Heart right ventricle (tissue), 16 donors: ENCODE data around the gene MED9. TPM values are rescaled to one million over a fixed set of nuclear protein-coding genes. Genes with fewer than 3 reads are reported as not detected.

Experiments
- ATAC-seq, 8 donors: fragments of 200-7000 bp; cut with Tn5 transposase; one replicate each; pipeline ENCODE4 v1.9.1; 2020; ENCODE audit warnings: mild to moderate bottlenecking in 8 of 8, moderate library complexity in 8 of 8, moderate number of reproducible peaks in 1 of 8
- DNase-seq, 2 donors: peaks; one replicate each; pipeline ENCODE4 v3.0.0-alpha.2; 2020
- H3K27ac ChIP-seq, 10 donors: fragments of 200-600 bp; sonication (generic) in 2 of 10; one replicate each; pipeline versions ENCODE4 v1.5.0 to v1.8.0; 2020 to 2022; ENCODE audit warnings: mild to moderate bottlenecking in 3 of 10
- H3K27me3 ChIP-seq, 7 donors: fragments of 200-600 bp; one replicate each; pipeline ENCODE4 v1.8.0; 2021 to 2022; ENCODE audit warnings: mild to moderate bottlenecking in 2 of 7
- H3K36me3 ChIP-seq, 9 donors: fragments of 200-600 bp; sonication (generic) in 1 of 9; one replicate each; pipeline versions ENCODE4 v1.5.0 to v1.8.0; 2020 to 2022; ENCODE audit warnings: mild to moderate bottlenecking in 2 of 9
- H3K4me1 ChIP-seq, 9 donors: fragments of 200-600 bp; sonication (generic) in 1 of 9; one replicate each; pipeline versions ENCODE4 v1.5.0 to v1.8.0; 2020 to 2022; ENCODE audit warnings: mild to moderate bottlenecking in 4 of 9
- H3K4me3 ChIP-seq, 10 donors: fragments of 200-600 bp; sonication (generic) in 2 of 10; one replicate each; pipeline versions ENCODE4 v1.5.0 to v1.8.0; 2020 to 2022; ENCODE audit warnings: mild to moderate bottlenecking in 7 of 10, moderate library complexity in 2 of 10
- H3K9me3 ChIP-seq, 11 donors: fragments of 200-600 bp in 10 of 11; sonication (generic) in 2 of 11; one replicate each; pipeline versions ENCODE4 v1.5.0 to v1.8.0; 2013 to 2022; ENCODE audit warnings: mild to moderate bottlenecking in 2 of 11, control low read depth in 1 of 11, moderate library complexity in 1 of 11
- WGBS, 2 donors: extraction: QIAGEN DNeasy Blood & Tissue Kit; methylation state at CpG; one replicate each; pipeline ENCODE4 v1.1.7; 2013; ENCODE audit warnings: inconsistent platforms in 1 of 2; 5-methylcytosine and 5-hydroxymethylcytosine counted together
- intact Hi-C, 10 donors: fragments of 100-400 bp; cut with DNase I; formaldehyde crosslinking; loops; one replicate each; pipeline versions ENCODE4 v1.11.1 to v1.14.2; 2022
- polyA plus RNA-seq, 2 donors: library from polyadenylated mRNA; stranded (reverse); fragments of 200-250 nt; gene quantifications; one replicate each; pipeline ENCODE4 v1.2.3, GENCODE V29; 2013
- total RNA-seq, 10 donors: library from RNA; stranded (reverse); fragmentation: NEBNext Ultra II Directional in 3 of 10; extraction: Animal tissue kit (Norgen Biotek cat#: 25700) in 3 of 10; gene quantifications; one replicate each; pipeline versions ENCODE4 v1.2.1 to v1.2.4, GENCODE V29; 2021 to 2023
- TF ChIP-seq, protein P1 (sequence below), 9 donors: fragments of 200-600 bp; sonication (generic) in 2 of 9; IDR thresholded peaks; one replicate each; pipeline versions ENCODE4 v1.5.0 to v1.8.0; 2021 to 2022; ENCODE audit warnings: antibody characterized with exemption in 9 of 9, mild to moderate bottlenecking in 5 of 9, moderate library complexity in 1 of 9
- donor health status: Arrhythmogenic right ventricular cardiomyopathy.
- donor health status: ischemic (EF 13 %, LVEDD 7.1; RV severe dilation, severe dysfunction).
- donor health status: healthy with polysubstance abuse.
- donor health status: DM: no; HTN: yes; CAD: no.
- donor health status: DM: no; HTN: no; CAD: no.
- donor health status: ischemic (EF 25% LVEDD 6.9; RV normal size, moderate dysfunction).
- donor health status: ischemic (EF 25% LVEDD 5.7; RV mildly dilated, moderate dysfunction).
- donor health status: healthy.
- donor health status: DM: yes; HTN: yes; CAD: no.
- donor health status: Ischemic cardiomyopathy.
- donor health status: ischemic (EF 35%, LVEDD 5.7; RV mildly dilated, moderate dysfunction).
- donor health status: nonischemic (EF 11% LVEDD 7.7; RV severe dilation, severe dysfunction).
- donor health status: DM: yes; HTN: yes; CAD: no.
- donor health status: PGD.
- donor health status: ischemic (EF 29% LVEDD 5.4; RV normal size, mild dysfunction).
- donor health status: nonischemic (EF 23%, LVEDD 6.1; RV moderate dilation, normal function).

Gene MED9
- total and polyA plus RNA-seq, 12 donors, result 31.4 to 42.0 (median 33.6) TPM

DNA sequence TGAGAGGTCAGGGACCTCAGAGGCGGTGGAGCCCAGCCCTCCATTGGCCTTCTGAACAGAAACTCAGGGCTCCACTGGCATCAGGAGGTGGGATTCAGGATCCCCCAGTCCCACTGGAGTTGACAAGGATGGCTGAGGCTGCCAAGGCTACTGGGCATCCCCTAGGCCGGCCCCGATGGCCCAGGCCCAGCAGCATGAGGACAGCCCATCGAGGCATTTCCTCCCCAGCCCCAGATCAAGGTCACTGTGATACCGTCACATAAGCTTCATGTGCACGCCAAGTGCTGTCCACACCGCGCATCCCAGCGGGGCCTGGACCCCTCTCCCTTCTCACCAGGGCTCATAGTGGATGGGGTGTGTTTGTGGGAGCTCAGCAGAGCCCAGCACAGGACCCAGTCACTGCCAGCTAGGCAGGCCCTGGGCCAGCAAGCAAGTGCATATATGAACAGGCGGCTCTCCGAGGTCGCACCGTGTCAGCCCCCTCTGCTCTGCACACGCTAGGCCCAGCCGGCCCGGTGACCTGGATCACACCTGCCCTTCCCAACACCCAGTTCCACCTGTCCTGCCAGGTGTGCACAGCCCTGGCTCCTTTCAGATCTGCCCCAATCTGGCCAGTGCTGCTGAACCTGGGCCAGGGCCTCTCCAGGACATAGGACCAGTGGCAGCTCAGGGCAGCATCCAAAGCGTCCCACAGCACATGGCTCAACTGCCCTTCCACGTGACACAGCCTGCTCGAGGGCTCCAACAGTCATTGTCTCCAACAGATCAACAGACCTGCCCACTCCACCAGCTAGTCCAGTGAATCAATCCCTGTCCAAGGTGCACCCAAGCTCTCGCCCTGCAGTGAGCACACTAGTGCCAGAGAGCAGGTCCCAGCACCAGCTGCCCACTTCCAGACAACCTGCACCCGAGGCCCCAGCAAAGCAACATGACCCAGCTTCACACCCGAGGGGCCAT is 52.2 kb downstream of the MED9 start:
- peak overlapping the region in 2 of 10 donors; percentile 17 to 24 for H3K27ac ChIP-seq
- H3K27me3 ChIP-seq, result no peaks in the 10 kb centered on the region
- H3K9me3 ChIP-seq, result peaks cover 0 to 4% (median 0%) of the 10 kb centered on the region in 11 donors
- no peaks in the 10 kb centered on the region for H3K36me3 ChIP-seq
- TF ChIP-seq, protein P1, sequence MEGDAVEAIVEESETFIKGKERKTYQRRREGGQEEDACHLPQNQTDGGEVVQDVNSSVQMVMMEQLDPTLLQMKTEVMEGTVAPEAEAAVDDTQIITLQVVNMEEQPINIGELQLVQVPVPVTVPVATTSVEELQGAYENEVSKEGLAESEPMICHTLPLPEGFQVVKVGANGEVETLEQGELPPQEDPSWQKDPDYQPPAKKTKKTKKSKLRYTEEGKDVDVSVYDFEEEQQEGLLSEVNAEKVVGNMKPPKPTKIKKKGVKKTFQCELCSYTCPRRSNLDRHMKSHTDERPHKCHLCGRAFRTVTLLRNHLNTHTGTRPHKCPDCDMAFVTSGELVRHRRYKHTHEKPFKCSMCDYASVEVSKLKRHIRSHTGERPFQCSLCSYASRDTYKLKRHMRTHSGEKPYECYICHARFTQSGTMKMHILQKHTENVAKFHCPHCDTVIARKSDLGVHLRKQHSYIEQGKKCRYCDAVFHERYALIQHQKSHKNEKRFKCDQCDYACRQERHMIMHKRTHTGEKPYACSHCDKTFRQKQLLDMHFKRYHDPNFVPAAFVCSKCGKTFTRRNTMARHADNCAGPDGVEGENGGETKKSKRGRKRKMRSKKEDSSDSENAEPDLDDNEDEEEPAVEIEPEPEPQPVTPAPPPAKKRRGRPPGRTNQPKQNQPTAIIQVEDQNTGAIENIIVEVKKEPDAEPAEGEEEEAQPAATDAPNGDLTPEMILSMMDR (IDR thresholded peaks at IDR 0.05), result no peak
- H3K4me3 ChIP-seq, result no peak overlapping the region
- H3K4me1 ChIP-seq, result peaks cover 0 to 41% (median 28%) of the 10 kb centered on the region in 9 donors
- DNase-seq, result peak in 1 of 2 donors; percentile 2
- intact Hi-C loops, result loop anchor here in 1 of 10 donors (5.0 kb wide), 1 partner anchor 38 kb away; no protein-coding TSS in a partner anchor
- WGBS, 2 donors, result 66 to 69% methylated on average over 22 of the region's 22 CpGs
- peak; percentile 30 to 56 (median 41) for ATAC-seq

GRCh38 chr17:17531156-17531555 is 54.4 kb downstream of the MED9 start:
- no peak overlapping the region for H3K4me3 ChIP-seq
- WGBS, 2 donors, result 92 to 93% methylated on average over 4 of the region's 4 CpGs
- TF ChIP-seq, protein P1 (IDR thresholded peaks at IDR 0.05), result no peak
- peaks cover 0 to 4% (median 0%) of the 10 kb centered on the region in 11 donors for H3K9me3 ChIP-seq
- no peak overlapping the region for H3K27ac ChIP-seq
- ATAC-seq, result no peak
- no peaks in the 10 kb centered on the region for H3K36me3 ChIP-seq
- H3K4me1 ChIP-seq, result peaks cover under 1 to 40% (median 26%) of the 10 kb centered on the region in 9 donors
- DNase-seq, result no peak
- intact Hi-C loops, result no loop called here
- H3K27me3 ChIP-seq, result no peaks in the 10 kb centered on the region

- WGBS, 2 donors, result 90 to 100% methylated on average over 1 of the region's 1 CpG
- no peak overlapping the region for H3K4me3 ChIP-seq
- DNase-seq (no peak), ATAC-seq (no peak)
- H3K4me1 ChIP-seq, result peaks cover 9 to 37% (median 25%) of the 10 kb centered on the region in 9 donors
- TF ChIP-seq, protein P1 (IDR thresholded peaks at IDR 0.05), result no peak
- H3K36me3 ChIP-seq, result no peaks in the 10 kb centered on the region
- H3K27ac ChIP-seq, result no peak overlapping the region
- intact Hi-C loops, result no loop called here
- H3K27me3 ChIP-seq, result no peaks in the 10 kb centered on the region
- H3K9me3 ChIP-seq, result peaks cover 0 to 4% (median 0%) of the 10 kb centered on the region in 11 donors
Observed at GRCh38 chr17:17532991-17533390, 56.2 kb downstream of the MED9 start.

DNA sequence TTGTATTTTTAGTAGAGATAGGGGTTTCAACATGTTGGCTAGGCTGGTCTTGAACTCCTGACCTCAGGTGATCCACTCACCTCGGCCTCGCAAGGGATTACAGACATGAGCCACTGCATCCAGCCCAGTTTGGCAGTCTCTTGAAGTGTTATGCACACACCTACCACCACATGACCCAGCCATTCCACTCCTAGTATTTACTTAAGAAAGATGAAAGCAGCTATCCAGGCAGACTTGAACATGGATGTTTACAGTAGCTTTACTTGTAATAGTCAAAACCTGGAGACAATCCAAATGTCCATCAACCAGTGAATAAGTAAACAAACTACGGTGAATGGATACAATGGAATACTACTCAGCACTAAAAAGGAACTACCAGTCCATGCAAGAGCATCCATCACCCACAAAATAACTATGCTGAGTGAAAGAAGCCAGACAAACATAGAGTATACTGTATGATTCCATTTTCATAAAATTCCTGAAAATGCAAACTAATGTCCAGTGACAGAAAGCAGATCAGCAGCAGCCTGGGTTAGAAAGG is 57.2 kb downstream of the MED9 start:
- Histone ChIP-seq H3K27me3 (no peaks in the 10 kb centered on the region), H3K27ac (no peak overlapping the region), H3K4me1 (peaks cover 5 to 33% (median 19%) of the 10 kb centered on the region in 9 donors), H3K4me3 (no peak overlapping the region), H3K36me3 (no peaks in the 10 kb centered on the region), H3K9me3 (peaks cover 0 to 4% (median 0%) of the 10 kb centered on the region in 11 donors)
- ATAC-seq (no peak), DNase-seq (no peak)
- TF ChIP-seq, protein P1 (IDR thresholded peaks at IDR 0.05), result no peak
- 93 to 94% methylated on average over 3 of the region's 3 CpGs for WGBS, 2 donors
- intact Hi-C loops, result no loop called here
